IPS-11a (cell line): ENCODE measurements around the gene SEMA7A.

Experiments
- H3K4me3 ChIP-seq: one replicate; pipeline ENCODE4 v1.5.1; 2013; ENCODE audit warnings: low read depth, low read length, control low read depth

Gene SEMA7A

GRCh38 chr15:74402873-74403587 is 30.7 kb downstream of the SEMA7A start:
- no peak overlapping the region for H3K4me3 ChIP-seq

DNA sequence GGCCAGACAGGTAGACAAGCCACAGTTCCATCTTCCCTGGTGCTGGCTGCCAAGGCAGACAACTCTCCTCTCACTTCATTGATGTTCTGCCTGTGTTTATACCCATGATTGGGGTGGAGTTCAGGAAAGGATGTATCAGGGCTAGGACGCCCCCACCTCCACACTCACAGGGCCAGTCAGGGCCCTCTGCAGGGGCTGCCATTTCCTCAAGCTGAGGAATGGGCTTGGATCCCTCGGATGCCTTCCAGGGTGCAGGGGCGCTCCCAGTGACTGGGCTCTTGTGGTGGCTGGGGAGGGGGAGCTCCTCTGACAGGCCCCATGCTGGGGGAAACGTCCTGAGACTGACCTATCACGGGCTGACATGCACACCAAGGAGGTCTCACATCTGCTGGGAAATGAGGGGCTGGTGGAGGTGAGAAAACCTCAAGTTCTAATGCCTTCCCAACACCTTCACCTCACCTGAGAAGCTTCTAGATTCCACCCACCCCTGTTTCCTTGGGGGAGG is 31.4 kb downstream of the SEMA7A start:
- H3K4me3 ChIP-seq: no peak overlapping the region

DNA sequence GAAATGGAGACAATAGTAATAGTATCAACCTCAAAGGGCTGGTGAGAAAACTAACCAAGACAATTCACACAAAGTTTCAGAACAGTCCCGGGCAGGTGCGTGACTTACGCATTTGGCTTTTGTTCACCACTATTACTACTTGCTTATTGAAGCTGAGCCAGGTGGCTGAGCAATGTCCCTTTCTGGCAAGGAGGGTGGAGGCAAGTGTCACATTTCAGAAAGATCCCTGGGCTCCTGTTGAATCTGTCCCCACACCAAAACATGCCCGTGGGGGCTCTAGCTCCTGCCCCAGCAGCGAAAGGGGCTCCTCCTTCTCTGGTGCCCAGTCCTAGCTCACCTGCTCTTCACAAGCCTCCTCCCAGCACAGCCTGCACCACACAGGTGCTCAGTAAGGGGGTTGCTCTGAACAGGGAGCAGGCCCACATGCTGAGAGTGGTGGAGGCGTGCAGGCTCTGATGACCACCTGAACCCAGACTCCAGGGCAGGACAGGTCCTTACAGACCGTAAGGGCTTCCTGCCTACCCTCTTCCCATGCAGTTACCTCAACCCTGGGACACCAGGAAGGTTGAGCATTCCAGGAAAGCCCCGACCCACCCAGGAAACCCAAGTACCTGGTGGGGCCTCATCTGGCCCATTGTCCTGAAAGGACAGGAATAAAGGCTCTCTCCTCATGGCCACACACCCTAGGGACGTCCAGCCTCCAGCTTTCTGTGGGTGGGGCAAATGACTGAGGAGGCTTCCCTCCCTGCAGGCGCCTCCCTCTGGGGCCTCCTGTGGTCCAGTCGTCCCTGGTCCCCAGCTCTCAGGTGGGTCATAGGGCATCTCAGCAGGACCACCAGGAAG is 32.6 kb downstream of the SEMA7A start:
- H3K4me3 ChIP-seq: no peak overlapping the region

- no peak overlapping the region for H3K4me3 ChIP-seq
Observed at GRCh38 chr15:74400313-74400860, 33.4 kb downstream of the SEMA7A start.

- no peak overlapping the region for H3K4me3 ChIP-seq
Observed at GRCh38 chr15:74399511-74400312, 34.0 kb downstream of the SEMA7A start.

- no peak overlapping the region for H3K4me3 ChIP-seq
Observed at GRCh38 chr15:74399100-74399499, 34.7 kb downstream of the SEMA7A start.

- H3K4me3 ChIP-seq: no peak overlapping the region
Observed at GRCh38 chr15:74398183-74398582, 35.6 kb downstream of the SEMA7A start.

DNA sequence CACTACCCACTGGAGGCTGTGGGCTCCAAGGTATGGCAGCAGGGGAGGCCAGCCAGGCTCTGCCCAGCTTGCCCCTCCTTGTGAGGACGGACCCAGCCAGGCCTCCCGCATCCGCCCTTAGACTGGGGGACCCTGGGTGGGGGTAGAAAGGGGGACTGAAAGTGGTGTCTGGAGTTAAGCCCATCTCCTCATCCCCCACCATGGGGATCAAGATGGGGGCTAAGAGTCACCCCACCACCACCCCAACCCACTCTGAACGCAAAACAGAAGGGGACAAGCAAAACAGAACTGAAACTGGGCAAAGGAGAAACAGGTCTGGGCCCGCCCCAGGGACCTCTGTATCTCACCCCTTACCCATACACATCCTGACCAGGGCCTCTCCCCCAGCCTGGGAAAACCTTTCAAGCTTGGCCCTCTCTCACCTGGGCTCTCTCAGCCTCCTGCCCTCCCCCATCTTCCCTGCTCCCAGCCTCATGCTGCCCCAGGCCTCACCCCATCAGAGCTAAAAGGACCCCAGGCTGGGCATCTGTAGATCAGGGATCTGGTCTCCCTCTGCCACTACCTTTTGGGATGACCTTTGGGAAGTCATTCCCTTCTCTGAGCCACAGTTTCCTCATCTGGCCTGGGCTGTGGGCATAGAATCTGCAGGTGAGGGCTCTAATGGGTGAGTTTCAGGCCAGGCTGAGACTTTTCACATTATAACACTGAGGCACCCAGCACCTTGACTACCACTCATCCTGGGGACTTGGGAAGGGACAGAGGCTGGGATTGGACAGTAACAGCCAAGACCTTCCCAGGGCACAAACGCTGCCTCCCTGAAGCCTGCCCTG is 36.3 kb downstream of the SEMA7A start:
- H3K4me3 ChIP-seq: no peak overlapping the region

DNA sequence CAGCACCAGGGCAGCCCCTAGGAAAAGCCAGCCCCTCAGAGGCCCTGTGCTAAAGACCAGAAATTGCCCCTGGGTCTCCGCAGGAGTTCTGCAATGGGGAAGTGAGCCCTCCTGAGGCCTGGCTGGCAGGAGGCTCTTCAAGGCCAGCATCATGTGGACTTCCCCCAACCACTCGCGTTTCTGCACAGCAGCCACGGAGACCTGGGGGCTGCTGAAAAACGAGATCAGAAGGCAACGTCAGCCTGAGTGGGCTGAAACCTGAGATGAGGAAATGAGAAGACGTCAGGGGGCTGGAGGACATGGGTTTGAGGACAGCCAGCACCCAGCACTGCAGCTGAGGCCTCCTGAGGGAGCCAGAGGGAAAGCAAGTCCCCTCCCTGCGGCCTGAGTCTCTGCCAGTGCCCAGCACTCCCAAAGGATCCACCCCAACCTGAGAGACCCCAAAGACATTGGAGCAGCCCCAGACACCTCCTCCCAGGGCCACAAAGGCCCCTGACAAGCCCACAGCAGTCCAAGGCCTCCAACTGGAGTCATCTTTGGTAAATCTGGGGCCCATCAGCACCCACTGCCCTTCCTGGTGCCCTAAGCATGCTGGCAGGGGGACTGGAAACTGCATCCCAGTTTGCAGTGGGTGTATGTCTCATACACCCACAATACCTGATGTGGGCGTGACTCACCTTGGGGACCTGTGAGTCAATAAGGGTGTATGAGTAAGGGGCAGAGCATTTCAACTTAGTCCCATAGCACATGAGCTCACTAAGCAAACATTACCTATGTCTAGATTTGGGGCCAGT is 37.1 kb downstream of the SEMA7A start:
- no peak overlapping the region for H3K4me3 ChIP-seq

DNA sequence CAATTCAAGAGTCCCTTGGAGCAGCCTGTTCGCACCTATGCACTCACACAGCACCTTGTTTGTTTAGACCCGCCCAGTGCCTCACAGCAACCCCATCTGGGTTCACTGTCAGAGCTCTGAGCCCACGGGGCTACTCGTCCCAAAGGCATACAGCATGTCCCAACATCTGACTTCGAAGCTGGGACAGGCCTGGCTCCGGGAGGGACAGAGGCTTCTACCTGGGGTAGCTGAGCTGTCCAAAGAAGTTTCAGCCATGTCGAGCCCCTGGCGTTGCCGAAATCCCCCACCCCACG is 37.7 kb downstream of the SEMA7A start:
- H3K4me3 ChIP-seq: no peak overlapping the region

DNA sequence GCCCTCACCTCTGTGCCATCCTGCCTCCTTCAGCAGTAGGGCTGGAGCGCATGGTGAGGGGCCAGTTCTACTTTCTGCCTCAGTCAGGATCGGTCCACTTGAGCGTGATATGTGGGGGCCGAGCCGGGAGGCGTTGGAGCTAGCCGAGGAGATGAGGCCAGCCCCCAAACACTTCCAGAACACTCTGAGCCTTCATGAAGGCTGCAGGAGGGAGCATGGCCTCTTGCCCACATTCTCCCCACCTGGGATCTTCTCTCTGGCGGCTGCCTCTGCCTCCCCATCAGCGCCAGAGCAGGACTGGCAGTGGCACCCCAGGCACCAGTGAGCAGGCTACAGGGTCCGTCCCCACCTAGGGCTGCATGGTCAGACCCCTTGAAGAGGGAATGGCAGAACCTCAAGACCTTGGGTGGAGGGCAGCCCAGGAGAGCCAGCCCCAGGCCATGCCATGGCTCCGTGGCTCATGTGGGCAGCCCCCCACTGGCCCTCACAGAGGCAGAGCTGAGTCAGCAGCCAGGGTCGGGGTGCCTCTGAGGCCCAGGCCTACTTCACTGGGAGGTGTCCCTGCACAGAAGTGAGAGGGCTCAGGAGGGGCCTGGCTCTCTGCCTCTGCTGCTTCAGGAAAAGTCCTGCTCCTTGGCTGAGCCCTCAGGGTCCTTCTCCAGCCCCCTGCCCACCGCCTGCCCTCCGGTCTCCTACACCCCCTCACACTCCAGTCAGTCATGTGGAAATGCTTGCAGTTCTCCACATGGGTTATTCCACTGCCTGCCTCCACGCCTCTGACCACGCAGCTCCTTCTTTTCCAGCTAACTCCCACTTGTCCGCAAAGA is 38.2 kb downstream of the SEMA7A start:
- no peak overlapping the region for H3K4me3 ChIP-seq

- H3K4me3 ChIP-seq: no peak overlapping the region
Observed at GRCh38 chr15:74394090-74394846, 39.5 kb downstream of the SEMA7A start.

- no peak overlapping the region for H3K4me3 ChIP-seq
Observed at GRCh38 chr15:74393423-74393822, 40.3 kb downstream of the SEMA7A start.

DNA sequence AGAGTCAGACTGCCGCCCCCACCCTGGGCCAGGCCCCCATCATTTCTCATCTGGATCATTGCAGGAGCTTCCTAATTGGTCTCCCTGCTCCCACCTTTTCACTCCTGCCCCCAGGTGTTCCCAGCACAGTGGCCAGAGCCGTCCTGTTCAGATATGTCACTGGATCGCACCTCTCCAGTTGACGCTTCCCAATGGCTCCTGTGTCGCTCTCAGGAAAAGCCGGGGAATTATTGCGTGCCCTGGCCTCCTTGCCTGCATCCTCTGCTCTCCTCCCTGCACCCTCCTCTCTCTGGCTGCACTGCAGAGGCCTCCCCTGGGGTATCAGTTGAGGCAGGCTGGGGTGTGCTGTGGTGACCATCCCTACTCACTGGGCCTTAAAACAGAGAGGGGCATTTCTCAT is 40.9 kb downstream of the SEMA7A start:
- H3K4me3 ChIP-seq: no peak overlapping the region

DNA sequence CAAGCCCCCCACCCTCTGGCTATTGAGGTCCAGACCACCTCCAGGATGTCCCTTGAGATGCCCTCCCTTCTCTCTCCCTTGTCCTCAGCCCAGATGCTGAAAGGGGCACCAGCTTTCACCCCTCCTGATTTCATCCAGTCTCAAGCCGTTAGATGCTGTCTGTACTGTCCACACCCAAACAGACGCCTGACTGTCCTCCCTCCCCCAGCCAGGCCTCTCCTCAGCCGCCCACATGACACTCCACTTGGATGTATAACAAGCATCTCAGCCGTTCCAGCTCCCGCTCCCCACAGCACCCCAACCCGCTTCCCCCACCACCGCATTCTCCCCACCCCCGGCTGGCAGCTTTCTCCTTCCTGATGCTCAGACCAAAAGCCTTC is 41.3 kb downstream of the SEMA7A start:
- no peak overlapping the region for H3K4me3 ChIP-seq

DNA sequence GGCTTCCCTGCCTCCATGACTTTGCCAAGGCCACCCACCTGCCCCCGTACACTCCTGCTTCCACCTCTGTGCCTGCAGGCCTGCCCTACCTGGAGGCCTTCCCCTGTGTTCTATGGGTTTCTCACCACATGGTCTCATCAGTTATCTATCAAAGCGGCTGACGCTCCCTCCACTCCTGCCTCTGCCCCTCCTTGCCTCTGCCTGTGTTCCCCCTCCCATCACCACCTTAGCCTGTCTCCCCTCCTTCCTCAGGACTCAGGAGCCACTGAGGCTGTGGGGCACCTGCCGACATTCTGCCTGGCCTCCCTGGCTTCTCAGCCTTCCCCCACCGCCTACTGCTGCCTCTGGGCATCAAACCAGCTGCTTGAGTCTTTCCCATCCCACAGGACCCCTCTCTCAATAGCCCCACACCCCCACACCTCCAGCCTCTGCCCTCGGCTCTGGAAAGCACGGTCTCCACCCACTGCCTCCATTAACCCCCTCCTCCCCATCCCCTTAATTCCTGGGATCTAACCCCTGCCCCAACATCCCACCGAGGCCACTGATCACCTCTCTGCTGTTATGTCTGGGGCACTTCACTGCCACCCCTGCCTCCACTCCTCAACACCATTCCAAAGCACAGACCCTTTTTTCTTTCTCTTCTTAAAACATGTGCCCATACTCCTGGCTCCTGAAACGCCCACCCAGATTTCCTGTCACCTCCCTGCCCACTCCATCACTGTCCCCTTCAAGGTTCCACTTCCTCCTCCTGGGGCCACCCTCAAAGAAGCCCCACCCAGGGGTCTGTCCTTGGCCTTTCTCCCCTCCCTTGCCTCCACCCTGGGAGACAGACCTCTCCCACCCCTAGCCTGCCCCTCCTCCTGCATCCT is 41.9 kb downstream of the SEMA7A start:
- H3K4me3 ChIP-seq: no peak overlapping the region

DNA sequence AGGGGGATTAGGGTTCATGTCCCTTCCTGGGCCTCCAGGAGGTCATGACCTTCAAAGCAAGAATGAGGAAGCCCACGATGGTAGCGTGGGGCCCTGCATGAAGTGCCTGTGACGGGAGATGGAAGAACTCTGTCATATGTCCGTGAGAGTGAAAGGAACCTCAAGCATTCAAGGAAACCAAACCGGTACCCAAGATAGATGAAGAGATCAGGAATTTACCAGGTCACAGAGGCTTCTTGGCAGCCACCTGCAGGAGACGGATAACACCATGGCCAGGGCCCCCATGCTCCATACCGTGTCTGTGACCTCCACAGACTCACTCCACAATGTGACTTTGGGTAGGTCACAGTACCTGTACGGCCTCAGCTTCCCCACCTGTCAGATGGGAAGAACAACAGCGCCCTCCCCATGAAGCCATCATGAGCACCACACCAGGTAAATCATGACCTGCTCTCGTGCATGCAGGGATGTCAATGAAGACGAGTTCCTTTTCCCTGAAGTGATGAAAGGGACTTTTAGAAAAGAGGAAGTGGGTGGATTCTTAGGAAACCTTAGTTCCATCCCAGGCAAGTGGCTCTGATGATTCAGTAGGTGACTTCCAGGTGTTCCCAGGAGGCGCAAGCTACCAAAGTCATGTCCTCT is 43.0 kb downstream of the SEMA7A start:
- no peak overlapping the region for H3K4me3 ChIP-seq
